GM10248 (cell line): ENCODE results near the gene MAN1B1.

Experiments
- CTCF ChIA-PET: fragments of 300-600 bp; sonication (Branson Sonifier 250); formaldehyde crosslinking; extraction: SDS; loops from one replicate; lab custom pipeline; 2021; ENCODE audit warnings: antibody characterized with exemption; lab: Yijun Ruan, JAX
- POLR2A ChIA-PET: fragments of 350-650 bp; sonication (Branson Sonifier 250); formaldehyde crosslinking; extraction: SDS; loops from one replicate; lab custom pipeline; 2020; ENCODE audit warnings: antibody characterized with exemption; lab: Yijun Ruan, JAX
- DNase-seq: peaks from one replicate; pipeline ENCODE4 v3.0.0; 2012; ENCODE audit errors: extremely low spot score
- TF ChIP-seq, protein P1 (sequence below): IDR thresholded peaks from 2 replicates; pipeline ENCODE4 v1.5.1; 2012; ENCODE audit warnings: mild to moderate bottlenecking, low read depth; ENCODE audit errors: extremely low read depth, missing control alignments, control extremely low read depth

Gene MAN1B1

DNA sequence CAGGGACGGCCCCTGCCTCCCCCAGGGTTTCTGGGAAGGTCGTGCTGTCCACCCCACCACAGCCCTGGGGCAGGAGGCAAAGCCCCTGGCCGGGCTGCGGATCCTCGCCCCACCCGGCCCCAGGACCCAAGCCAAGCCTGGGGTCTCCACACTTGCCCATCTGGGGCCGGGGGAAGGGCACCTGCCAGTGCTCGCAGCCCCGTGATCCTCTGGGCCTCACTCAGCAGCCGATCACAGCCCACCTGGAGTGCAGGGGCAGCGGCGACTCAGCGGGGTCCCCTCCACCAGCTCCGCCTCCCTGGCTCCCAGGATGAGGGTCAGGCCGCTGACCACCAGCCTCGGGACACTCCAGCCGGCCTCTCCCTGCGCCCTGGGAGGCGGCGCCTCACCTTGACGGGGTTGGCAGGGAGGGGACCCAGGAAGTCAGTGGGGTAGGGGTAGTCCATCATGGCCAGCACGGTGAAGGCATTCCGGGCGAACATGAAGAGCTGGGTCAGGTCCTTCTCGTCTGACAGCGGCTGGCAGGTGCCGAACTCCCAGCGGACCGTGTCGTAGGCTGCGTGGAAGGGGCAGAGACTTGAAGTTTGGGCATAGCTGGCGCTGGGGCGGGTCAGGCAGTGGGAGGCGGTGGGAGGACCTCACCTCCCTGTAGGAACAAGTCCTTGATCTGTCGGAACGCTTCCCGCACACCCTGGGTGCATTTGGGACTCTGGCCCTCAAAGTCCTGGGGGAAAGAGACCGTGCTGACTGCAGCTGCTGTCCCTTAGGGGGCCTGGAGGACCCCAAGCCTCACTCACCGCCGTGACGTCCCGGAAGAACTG lies 26.0 kb downstream of the MAN1B1 start:
- ChIA-PET POLR2A (no interaction called here), CTCF (interaction anchor here (0.9 to 1.4 kb wide), 5 partner anchors 17 to 124 kb away, joined by 3 to 4 read pairs (median 3); no protein-coding TSS in a partner anchor)
- TF ChIP-seq, protein P1, sequence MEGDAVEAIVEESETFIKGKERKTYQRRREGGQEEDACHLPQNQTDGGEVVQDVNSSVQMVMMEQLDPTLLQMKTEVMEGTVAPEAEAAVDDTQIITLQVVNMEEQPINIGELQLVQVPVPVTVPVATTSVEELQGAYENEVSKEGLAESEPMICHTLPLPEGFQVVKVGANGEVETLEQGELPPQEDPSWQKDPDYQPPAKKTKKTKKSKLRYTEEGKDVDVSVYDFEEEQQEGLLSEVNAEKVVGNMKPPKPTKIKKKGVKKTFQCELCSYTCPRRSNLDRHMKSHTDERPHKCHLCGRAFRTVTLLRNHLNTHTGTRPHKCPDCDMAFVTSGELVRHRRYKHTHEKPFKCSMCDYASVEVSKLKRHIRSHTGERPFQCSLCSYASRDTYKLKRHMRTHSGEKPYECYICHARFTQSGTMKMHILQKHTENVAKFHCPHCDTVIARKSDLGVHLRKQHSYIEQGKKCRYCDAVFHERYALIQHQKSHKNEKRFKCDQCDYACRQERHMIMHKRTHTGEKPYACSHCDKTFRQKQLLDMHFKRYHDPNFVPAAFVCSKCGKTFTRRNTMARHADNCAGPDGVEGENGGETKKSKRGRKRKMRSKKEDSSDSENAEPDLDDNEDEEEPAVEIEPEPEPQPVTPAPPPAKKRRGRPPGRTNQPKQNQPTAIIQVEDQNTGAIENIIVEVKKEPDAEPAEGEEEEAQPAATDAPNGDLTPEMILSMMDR: no peak
- DNase-seq: peak; percentile 7

DNA sequence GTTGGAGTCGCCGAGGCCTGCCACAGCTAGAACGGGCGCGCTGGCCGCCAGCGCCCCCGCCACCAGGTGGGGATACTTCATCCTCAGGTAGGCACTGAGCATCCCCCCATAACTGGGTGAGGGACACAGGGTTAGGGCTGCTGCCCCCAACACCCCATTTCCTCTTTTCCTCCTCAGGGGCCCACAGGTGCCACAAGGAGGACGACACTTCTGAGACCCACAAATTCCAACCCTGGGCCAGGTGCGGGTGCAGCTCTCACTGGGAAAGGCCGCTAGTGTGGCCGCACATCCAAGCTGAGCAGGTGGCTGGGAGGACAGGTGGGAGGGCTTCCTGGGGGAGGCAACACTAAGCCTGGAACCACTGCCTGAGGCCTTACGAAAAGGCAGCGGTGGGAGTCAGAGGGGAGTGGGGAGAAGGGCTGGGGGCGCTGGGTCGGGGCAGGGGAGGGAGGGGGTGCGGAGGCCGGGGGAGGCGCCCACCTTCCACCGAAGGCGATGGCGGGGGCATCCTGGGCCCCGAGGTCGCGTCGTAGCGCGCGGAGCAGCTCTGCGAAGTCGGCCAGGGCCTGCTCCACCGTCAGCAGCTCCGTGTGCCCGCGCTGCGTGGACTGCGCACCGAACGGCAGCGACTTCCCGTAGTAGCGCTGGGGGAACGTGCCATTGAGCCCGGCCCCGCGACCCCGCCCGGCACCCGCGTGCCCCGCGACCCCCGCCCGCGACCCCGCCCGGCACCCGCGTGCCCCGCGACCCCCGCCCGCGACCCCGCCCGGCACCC lies 26.8 kb downstream of the MAN1B1 start:
- peak; percentile 58 for DNase-seq
- POLR2A ChIA-PET: interaction anchor here (0.6 to 0.9 kb wide), 2 partner anchors 123 to 129 kb away, joined by 3 to 4 read pairs; no protein-coding TSS in a partner anchor
- TF ChIP-seq, protein P1: peak; percentile 3
- CTCF ChIA-PET: interaction anchor here (0.9 to 1.4 kb wide), 4 partner anchors 18 to 123 kb away, joined by 3 to 4 read pairs (median 3); partner anchors contain the start of gene SSNA1

DNA sequence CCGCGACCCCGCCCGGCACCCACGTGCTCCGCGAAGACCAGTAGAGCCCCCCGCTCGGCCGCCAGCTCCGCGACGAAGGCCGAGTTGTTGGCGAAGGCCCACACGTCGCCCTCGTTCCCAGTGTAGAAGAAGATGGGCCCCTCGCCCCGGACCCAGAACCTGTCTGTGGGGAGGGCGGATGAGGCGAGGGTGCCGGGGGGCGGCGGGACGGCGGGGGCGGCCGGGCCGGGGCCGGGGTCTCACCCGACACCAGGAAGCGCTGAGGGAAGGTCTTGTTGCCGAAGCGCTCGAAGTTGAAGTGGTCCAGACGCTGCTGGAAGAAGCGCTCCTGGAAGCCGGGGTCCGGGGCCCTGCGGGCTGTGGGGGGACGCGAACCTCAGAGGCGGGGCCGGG lies 27.4 kb downstream of the MAN1B1 start:
- CTCF ChIA-PET: interaction anchor here (0.9 to 1.7 kb wide), 4 partner anchors 18 to 123 kb away, joined by 3 to 8 read pairs (median 4); partner anchors contain the start of genes RNF224 and SSNA1
- POLR2A ChIA-PET: interaction anchor here (0.6 to 0.9 kb wide), 2 partner anchors 122 to 128 kb away, joined by 3 to 4 read pairs; no protein-coding TSS in a partner anchor
- TF ChIP-seq, protein P1: no peak
- no peak for DNase-seq

DNA sequence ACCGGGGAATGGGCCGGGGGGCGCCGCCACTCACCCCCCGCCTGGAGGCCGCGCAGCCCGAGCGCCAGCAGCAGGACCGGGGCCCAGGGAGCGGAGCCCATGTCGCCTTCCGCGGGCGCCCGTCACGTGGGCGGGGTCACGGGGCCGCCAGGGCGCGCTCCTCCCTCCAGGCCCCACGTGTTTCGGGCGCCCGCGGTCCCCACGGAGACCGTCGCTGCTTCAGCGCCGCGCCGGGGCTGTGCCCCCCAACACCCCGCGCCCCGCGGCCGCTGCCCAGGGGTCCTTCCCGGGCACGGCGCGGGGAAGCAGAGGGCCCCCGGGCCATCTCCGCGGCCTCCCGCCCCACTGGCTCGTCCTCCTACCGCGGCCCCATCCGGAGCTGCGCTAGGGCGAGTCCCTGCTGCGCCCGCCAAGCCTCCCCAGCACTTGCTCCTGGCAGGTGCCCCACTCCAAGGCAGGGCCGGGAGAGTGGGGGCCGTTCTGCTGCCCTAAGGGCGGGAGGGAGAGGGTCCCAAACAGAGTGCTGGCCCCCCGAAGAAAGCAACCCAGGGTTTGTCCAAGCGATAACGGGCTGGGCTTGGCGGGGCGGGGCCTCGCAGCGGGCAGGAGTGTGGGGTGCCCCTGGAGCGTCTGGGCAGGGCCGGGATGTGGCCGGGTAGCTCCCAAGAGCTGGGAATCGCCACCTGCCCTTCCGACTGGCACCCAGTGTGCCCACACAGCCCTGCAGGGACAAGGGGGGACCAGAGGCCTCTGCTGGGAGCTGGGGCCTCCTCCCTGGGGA lies 28.0 kb downstream of the MAN1B1 start, which contains the start of gene DPP7:
Gene DPP7, minus strand, starts transcription at position 121 of the 781 bp plus-strand sequence. Its CDS starts 20 bp downstream, at position 101.
- DNase-seq: peak; percentile 94
- TF ChIP-seq, protein P1: no peak
- CTCF ChIA-PET: interaction anchor here (1.0 to 1.7 kb wide), 4 partner anchors 19 to 128 kb away, joined by 3 to 8 read pairs (median 4); partner anchors contain the start of gene RNF224
- POLR2A ChIA-PET: interaction anchor here (1.0 to 1.1 kb wide), 2 partner anchors 36 to 126 kb away, joined by 4 to 21 read pairs; partner anchors contain the start of gene TUBB4B

DNA sequence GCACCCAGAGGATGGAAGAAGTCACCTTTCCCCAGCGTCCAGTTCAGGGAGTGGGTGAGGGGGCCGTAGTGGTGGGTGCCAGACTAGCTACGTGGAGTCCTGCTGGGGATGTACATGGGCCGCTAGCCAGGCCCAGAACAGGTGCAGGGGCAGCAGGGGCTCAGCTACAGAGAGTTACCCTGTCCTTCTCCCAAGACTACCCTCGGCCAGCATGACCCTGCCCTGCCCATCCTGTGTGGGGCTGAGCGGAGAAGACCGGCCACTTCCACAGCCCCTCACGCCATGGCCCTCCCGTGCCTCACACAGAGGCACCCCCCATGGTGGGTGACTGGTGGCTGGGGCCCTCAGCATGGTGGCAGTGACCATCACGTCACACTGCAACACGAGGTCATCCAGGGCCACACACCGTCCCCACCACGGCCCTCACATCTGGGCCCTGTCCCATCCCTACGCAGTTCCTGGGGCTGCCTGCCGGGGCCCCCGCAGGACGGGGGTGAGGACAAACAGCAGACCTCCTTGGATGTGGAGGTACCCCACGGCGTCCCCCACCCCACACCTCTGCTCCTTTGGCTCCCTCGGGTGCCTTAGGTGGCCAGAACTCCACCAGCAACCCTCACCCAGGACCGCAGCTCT lies 28.7 kb downstream of the MAN1B1 start:
- peak; percentile 5 for DNase-seq
- CTCF ChIA-PET: interaction anchor here (1.0 to 1.7 kb wide), 5 partner anchors 19 to 127 kb away, joined by 3 to 8 read pairs (median 4); partner anchors contain the start of gene RNF224
- POLR2A ChIA-PET: interaction anchor here (1.0 to 1.1 kb wide), 2 partner anchors 35 to 125 kb away, joined by 4 to 21 read pairs; partner anchors contain the start of gene TUBB4B
- TF ChIP-seq, protein P1: no peak
